NCI-H748 treated with DMSO at 0.1 percent for 48 hours (cell line): ENCODE measurements around the gene TXNDC9.
"Not testable (repeated sequence)": the region's sequence is repeated elsewhere in the genome, so short reads cannot be mapped to it uniquely, and the experiment has no call there.

ENCODE experiments used
- DNase-seq: peaks from one replicate; lab custom pipeline; 2025; lab: John Stamatoyannopoulos, UW

Gene TXNDC9, protein sequence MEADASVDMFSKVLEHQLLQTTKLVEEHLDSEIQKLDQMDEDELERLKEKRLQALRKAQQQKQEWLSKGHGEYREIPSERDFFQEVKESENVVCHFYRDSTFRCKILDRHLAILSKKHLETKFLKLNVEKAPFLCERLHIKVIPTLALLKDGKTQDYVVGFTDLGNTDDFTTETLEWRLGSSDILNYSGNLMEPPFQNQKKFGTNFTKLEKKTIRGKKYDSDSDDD

DNA sequence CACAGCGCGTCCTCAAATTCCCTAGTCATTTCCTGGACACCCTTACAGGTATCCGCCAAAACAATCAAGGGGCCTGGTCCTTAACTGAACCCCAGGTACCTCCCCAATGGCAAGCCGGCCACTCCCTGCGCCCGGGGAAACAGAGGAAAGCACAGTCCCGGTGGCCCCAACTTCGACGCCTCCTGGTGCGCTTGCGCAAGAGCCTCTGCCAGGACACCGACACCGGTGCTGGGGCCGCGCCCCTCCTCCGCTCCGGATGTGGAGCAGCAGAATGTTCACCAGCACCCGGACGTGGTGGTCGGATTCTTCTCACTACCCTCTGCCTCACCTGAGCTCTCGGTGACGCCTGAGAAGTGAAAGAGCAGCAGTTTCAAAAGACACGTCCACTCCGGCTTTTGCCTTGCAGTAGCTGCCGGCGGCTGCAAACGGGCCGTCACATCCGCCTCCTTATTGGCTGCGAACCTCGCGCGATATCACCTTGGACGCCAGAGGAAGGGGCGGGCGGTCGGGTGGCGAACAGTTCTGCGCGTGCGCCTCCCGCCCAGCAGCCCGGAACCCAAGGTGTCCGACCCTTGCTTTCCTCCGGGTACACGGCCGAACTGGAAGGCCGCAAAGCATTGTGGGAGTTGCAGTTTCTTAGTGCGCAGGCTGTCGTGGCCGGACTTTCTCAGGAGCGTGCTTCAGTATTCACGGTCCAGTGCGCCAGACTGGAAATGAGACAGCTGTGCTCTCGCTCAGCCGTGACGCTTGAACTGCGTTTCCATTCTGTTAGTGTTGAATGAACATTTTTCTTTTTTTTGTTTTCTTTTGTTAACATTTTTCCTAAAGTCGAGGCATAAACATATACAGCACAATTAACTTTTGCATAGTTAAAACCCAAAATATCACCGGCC, at the start of gene TXNDC9:
Gene TXNDC9, minus strand, starts transcription at position 423 of the 893 bp plus-strand sequence. CDS start 3,123 bp downstream, outside the sequence.
- DNase-seq: peak; percentile 93

DNA sequence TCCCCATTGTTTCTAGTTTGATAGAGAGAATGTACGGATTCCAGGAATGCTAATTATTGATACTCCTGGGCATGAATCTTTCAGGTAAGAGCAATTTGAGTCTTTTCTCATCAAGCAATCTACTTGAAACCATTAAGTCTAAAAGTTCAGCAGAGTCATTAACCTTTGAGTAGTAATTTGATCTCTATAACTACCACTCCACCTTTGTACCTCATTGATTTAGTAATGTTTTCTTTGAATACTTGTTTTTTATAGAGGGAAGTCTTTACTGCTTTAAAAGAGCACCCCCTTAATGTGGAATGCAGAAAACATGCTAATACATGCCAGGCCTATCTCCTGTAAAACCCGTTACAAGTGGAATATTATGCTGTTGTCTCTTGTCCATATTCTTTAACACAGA, 46.0 kb upstream of the TXNDC9 start:
- no peak for DNase-seq

DNA sequence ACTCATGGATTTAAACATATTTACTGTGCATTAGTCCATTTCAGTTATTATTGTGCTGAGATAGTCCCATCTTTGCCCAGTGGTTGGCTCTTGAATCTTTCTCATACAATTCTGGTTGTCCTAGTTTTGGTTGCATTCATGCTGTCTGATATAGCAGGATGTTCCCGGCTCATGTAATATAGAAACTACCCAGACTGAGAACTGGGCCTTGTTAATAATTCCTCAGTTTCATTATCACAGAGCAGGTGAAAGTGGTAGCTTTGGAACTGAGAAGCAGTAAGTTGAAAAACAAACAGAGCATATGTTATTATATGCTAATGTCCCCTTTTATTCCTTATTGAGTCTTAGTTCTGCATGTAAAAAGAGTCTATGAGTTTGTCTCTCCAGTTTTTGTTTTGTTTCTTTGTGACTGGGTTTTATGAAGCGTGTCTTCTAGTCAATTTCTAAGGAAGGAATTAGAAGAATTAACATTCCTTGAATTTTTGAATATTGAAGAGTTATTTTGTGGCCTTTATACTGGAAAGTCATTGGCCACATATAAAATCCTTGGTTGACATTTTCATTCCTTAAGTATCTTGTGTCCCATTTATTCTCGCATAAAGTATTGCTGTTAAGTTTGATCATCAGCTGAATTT, 44.4 kb upstream of the TXNDC9 start:
- no peak for DNase-seq

DNA sequence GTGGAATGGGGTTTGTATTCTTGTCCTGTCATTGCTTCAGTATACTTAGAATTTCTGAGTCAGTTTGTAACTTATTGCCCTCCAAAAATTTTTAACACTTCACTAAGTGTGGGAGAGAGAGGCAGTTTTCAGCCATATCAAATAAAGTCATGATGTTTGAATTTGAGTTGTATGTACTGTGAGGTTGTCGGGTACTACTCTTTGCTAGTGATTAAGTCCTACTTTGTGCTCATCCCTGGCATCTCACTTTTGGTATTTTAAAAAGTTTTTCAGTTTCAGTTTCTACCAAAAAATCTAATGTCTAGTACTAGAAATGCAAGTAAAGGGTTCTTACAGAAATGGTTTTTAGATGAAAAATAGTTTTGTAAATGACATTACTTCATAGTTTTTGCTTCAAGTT, 41.7 kb upstream of the TXNDC9 start:
- no peak for DNase-seq

DNA sequence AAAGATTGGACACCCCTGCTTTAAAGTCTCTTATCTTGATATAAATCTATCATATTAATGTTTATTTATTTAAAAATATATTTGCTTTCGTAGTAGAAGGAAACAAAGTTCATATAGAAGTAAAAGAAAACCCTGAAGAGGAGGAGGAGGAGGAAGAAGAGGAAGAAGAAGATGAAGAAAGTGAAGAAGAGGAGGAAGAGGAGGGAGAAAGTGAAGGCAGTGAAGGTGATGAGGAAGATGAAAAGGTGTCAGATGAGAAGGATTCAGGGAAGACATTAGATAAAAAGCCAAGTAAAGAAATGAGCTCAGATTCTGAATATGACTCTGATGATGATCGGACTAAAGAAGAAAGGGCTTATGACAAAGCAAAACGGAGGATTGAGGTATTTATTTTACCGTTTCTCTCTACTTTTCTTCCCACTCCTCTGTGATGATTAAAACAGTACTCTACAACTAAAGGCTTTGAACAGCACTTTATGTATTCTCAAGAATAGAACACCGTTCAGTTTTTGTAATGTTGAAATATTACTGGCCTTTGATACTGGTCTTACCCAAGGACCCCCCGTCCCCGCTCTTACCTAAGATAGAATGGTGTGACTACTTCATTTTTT, 40.2 kb upstream of the TXNDC9 start:
- DNase-seq: no peak

DNA sequence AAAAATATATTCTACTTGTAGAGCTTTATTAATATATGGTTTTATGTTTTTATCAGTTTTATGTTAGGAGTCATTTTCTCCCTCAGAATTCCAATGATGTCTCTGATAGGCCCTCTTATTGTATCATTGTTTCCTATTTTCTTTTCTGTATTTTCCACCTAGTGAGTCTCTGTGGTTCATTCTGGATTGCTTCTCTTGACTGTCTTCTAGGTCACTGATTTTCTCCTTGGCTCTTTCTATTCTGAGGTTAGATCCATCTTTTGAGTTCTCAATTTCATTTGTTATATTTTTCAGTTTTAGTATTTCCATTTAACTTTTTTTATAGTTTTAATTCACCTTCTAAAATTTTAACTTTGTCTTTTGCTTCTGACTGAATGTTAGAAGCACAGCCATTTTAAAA, 38.6 kb upstream of the TXNDC9 start:
- no peak for DNase-seq

DNA sequence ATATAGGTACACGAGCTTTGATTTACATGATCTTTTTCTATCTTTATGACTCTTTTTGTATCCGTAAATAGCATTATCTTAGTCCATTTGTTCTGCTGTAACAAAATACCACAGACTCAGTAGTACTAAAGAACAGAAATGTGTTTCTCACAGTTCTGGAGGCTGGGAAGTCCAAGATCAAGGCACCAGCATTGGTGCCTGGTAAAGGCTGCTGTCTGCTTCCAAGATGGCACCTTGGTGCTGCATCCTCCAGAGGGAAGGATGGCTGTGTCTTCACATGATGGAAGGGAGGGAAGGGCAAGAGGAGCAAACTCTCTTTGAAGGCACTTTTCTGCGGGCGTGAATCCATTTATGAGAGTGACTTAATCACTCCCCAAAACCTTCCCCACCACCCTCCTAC, 37.0 kb upstream of the TXNDC9 start:
- no peak for DNase-seq

DNA sequence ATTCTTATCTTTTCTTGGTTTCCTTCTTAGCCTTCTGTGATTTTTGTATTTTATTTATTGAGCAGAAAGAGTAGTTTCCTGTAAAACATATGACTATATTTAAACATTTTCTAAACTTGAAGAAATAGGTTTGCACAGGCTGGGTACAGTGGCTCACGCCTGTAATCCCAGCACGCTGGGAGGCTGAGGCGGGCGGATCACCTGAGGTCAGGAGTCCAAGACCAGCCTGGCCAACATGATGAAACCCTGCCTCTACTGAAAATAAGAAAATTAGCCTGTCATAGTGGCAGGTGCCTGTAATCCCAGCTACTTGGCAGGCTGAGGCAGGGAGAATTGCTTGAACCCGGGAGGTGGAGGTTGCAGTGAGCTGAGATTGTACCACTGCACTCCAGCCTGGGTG, 32.7 kb upstream of the TXNDC9 start:
- not testable (repeated sequence) for DNase-seq

DNA sequence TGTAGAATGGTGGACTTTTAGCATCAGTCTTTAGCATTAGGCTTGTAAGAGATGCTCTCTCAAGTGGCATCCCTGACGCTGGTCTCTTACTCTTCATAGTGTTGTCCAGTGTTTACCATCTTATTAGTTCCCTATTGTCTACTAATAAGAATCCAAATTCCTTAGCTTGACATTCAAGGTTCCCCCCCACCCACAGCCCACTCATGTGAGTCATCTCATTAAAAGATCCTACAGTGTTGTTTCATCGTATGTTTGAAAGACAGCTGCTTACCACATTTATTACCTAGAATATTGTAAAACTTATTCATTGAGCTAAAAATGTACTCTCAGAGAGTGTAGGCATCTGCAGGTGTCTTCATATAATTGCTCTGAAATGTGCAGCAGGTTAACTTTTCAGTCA, 29.5 kb upstream of the TXNDC9 start:
- DNase-seq: no peak

DNA sequence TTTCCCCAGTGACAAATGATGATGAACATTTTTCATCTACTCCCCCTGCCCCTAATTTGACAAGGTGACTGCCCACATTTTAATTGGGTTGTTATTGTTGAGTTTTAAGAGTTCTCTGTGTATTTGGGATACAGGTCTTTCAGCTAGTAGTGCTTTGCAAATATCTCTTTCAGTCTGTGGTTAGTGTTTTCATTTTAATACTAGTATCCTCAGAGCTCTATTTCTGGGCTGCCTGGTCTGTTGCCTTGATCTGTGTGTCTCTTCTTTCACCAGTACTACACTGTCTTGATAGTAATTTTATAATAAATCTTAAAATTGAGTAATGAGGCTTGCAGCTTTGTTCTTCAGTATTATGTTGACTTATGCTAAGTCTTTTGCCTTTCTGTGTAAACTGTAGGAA, 20.7 kb upstream of the TXNDC9 start:
- DNase-seq: no peak

DNA sequence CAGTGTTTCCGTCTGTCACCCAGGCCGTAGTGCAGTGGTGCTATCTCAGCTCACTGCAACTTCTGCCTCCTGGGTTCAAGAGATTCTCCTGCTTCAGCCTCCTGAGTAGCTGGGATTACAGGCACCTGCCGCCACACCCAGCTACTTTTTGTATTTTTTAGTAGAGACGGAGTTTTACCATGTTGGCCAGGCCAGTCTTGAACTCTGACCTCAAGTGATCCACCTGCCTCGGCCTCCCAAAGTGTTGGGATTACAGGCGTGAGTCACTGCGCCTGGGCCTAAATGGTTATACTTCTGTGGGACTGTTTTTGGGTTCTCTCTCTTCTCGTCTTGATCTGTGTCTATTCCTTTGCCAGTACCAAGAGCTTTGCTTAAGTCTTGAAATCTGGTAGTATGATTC, 18.7 kb upstream of the TXNDC9 start:
- DNase-seq: not testable (repeated sequence)

DNA sequence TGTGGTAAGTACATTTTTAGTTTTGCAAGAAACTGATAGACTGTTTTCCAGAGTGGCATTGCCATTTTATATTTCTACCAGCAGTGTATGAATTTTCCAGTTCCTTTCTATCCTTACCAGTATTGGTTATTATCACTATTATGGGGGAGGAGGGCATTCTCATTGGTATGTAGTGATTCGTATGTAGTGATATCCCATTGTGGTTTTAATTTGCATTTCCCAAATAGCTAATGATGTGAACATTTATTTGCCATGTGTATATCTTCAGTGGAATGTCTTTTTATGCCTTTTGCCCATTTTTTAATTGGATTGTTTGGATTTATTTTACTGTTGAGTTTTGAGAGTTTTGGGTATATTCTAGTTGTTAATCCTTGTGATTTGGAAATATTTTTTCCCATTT, 17.9 kb upstream of the TXNDC9 start:
- no peak for DNase-seq

DNA sequence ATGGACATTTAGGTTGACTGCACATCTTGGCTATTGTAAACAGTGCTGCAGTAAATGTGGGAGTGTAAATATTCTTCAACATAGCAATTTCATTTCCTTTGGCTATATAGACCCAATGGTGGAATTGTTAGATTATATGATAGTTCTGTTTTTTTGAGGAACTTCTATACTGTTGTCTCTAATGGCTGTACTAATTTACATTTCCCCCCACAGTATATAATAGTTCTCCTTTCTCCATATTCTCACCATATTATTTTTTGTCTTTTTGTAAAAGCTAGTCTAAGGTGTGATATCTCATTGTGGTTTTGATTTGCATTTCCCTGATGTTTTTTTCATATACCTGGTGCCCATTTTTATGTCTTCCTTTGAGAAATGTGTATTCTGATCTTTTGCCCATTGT, 14.1 kb upstream of the TXNDC9 start:
- no peak for DNase-seq

DNA sequence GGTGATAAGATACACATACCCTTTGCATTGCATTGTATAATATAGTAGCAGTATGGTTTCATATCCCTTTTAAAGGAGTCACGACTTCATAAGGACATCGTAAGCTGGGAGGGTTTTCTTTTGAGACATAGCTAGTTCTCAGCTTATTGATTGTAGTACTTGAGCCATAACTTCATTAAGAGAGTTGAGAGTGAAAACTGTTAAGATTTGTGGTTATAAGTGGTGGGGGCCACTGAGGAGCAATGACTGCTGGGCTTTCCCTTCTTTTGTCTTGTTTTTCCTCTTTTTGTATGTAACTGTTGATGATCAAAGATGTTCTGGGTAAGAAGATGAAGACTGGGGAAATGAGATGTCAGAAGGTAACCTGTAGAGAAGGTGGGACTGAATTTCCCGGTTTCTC, 12.0 kb upstream of the TXNDC9 start:
- no peak for DNase-seq

DNA sequence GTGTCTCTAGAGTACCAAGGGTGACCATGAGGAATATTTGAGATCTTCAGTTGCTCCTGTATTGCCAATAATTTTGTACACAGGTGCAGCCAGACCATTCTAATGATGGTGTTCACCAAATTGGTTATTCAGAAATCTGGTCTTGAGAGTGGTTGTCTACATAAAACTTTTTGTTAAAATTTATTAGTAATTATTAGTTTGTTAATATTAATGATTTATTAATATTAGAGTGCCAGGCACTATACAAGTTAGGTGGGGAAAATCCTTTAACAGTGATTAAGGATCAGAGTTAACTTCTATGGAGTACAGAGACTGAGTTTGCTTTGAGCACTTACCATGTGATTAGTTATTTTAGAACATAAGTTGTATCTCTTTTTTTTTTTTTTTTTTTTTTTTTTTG, 10.1 kb upstream of the TXNDC9 start:
- no peak for DNase-seq

DNA sequence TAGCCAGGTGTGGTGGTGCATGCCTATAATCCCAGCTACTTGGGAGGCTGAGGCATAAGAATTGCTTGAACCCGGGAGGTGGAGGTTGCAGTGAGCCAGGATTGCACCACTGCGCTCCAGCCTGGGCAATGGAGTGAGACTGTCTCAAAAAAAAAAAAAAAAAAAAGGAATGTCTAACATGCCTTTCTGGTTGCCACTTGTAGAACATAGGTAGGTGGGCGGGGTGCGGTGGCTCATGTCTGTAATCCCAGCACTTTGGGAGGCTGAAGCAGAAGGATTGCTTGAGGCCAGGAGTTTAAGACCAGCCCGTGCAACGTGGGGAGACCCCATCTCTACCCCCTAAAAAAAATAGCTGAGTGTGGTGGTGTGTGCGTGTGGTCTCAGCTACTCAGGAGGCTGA, 9.3 kb upstream of the TXNDC9 start:
- DNase-seq: not testable (repeated sequence)

DNA sequence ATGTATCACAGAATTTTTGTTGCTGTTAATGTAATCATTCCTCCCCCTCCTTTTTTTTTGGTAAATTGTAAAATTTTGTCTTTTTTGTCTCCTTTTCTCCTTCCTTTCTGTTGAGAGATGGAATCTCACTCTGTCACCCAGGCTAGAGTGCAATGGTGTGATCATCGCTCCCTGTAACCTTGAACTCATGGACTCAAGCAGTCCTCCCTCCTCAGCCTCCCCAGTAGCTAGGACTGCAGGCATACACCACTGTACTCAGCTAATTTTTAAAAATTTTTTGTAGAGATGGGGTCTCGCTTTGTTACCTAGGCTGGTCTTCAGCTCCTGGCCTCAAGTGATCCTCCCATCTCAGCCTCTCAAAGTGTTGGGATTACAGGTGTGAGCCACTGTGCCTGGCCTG, 6.4 kb upstream of the TXNDC9 start:
- DNase-seq: no peak

DNA sequence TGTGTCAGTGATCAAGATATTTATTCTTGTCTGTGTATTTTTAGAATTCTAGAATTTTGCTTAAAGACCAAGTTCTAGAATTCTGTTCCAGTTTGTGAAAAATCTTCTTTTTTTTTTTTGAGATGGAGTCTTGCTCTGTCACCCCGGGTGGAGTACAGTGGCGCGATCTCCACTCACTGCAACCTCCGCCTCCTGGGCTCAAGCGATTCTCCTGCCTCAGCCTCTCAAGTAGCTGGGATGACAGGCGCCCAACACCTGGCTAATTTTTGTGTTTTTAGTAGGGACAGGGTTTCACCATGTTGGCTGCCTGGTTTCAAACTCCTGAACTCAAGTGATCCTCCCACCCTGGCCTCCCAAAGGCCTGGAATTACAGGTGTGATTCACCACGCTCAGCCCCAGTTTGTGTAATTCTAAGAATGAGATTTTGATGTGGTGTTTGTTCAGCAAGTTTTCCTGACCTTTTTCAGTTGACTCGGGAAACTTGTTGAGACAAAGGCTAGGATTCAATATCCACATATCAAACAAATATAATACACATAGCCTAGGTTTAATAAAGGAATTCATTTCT, 4.6 kb upstream of the TXNDC9 start:
- no peak for DNase-seq

DNA sequence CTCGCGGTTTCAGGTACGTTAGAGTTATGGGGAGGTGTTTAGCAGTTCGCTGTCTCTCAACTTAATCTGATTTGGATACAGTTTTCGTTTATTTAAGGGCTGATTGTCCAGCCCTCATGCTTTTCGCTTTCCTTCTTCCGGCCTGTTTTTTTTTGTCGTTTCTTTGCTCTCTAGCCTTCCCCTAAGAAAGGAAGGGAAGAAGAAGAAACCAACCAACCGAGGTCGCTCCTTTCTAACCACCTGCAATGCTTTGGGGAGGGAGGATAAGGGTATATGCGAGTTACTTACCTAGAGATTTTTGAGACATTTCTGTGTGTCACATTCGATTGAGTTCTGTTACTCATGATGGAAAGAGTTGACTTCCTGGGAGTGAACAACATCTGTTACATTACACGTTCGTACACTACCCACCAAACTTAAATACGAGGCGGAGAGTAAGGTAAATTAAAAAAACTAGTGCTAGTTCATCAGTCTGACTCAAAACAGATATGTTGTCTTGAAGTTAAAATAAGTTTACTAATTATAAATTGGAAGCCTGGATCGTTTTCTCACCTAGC, 2.0 kb upstream of the TXNDC9 start:
- DNase-seq: peak; percentile 1

DNA sequence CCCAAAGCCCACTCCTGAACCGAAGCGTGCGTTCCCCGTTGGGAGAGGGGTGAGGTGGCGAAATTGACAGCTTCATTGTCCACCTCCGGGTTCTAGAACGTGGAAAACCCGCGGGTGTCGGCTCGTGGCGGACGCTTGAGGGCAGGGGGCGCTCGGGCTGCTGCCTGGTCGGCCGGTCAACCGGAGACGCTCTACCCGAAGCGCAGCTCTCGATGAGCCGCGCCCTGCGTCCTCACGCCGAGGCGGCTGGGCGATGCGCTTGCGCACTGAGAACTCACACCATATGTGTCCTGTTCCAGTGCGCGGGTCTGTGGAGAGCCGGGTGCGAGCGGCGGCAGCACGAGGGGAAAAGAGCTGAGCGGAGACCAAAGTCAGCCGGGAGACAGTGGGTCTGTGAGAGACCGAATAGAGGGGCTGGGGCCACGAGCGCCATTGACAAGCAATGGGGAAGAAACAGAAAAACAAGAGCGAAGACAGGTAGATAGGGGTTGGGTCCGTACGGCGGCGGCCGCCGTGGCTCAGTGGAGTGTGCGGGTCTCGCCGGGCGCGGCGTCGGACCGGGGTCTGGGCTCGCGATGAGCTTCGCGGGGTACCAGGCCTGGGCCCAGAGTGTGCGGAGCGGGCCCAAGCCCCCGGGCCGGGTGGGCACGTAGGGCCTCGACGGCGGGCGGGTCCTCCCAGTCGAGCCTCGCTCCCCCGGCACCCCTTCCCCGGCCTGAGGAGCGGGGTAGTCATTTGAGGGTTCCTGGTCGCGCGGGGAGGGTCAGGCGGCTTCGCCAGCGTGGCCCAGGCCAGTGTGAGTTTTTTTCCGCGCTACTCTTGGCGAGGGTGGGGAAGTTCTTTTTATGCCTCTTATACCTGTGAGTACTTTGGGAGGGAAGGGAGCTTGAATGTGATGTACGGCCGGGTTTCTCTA, 1.2 kb upstream of the TXNDC9 start, which contains the start of gene EIF5B:
Gene EIF5B, plus strand, starts transcription at position 277 of the 916 bp plus-strand sequence. Its CDS starts 166 bp downstream, at position 443.
- peak; percentile 57 for DNase-seq

DNA sequence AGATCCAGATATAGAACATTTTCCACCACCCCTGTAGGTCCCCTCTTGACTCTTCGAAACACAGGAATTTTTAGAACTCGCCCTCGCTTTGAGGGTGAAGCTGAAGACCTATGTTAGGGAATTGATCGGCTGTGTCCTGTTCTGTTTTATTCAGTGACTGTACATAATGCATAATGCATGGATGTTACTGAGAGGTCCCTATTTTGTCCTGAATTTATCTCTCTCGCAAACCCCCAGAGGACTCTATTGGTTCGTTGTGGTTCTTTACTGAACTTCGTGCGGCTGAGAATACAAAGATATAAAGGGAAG, 625 bp upstream of the TXNDC9 start:
- DNase-seq: peak; percentile 56
